Right hindlimb (tissue), 1 donor: ENCODE data around the gene WDR41.
"Not testable (repeated sequence)": the region's sequence is repeated elsewhere in the genome, so short reads cannot be mapped to it uniquely, and the experiment has no call there.

Source experiments
- DNase-seq: peaks from one replicate; pipeline ENCODE4 v3.0.0-alpha.2; 2018

WDR41 gene

GRCh38 chr5:77398896-77399295, 93.2 kb downstream of the WDR41 start:
- DNase-seq: no peak

DNA sequence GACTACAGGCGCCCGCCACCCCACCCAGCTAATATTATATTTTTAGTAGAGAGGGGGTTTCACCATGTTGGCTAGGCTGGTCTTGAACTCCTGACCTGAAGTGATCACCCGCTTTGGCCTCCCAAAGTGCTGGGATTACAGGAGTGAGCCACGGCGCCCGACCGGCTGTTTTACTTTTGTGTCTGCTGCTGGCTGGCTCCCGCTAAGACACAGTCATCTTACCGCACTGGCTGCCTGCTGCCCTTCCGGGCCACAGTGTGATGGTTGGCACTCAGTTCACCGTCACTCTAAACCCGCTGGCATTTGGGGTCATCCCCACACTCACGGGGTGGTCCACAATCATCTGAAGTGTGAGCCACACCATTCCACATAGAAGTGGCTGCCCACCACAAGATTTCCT, 93.7 kb downstream of the WDR41 start:
- DNase-seq: no peak

DNA sequence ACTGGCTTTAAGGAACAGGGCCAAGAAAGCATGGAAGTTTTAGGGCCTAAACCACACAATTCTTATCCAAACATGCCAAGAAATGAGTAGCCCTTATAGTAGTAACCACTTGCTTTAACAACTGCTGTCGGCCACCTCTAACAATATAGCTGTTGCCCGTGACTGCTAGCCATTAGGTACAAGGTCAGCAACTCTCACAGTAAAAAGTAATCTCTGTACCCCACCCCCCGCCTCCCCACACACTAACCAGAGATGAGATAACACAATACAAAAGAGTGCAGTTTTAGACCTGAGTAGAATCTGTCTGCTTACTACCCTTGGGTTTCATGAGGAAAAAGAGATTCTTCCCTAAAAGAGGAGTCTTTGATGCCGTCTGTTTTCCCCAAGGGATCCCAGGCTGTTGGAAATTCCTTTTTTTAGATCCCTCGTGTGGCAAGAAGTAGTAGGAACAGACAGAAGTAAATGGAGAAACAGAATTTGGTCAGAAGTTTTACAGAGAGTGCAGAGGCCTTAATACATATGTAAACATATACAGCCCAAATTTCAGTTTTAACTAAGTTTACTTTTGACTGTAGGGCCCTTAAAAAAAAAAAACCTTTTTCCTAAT, 94.3 kb downstream of the WDR41 start:
- no peak for DNase-seq

- DNase-seq: no peak
These were observed 96.1 kb downstream of the WDR41 start for GRCh38 chr5:77396017-77396416.

- no peak for DNase-seq
These were observed 97.9 kb downstream of the WDR41 start for GRCh38 chr5:77394064-77394715.

DNA sequence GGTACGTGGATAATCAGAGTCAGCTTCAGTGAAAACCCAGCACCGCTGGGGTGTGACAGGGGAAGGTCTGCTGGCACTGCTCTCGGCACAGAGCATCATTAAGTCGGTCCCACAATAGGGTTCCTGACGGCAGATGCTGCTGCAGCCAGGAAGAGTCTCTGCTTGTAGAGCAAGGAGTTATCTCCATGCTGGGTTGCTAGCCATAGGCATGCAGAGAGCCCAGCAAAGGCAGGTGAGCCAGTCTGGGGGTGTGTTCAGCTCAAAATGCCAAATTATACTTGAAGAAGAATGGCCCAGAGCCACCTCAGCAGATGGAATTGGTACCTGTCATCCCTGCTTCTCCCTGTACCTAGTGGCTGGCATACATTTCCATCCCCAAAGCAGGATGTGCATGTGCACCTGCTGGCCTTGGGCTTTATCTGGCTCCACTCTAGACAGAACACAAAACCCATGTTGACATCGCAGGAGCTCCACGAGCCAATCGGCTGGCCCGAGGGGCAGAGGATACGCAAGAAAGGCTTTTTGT, 100.8 kb downstream of the WDR41 start:
- DNase-seq: no peak

DNA sequence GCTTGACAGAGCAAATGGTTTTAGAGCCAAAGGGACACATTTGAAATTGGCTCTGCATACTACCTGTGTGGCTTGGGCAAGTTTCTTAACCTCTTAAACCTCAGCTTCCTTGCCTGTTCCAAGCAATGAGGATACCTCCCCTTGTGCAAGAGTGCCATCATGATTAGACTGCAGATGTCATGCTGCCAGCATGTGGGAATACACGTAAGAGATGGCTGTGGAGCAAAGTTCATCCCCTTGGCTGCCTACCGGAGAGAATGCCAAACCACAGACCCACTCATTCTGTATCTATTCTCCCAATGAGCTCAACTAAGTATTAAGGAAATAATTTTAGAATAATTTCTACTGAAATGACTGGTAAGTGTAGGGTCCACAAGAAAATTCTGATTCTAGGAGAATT, 101.3 kb downstream of the WDR41 start:
- DNase-seq: no peak

GRCh38 chr5:77390221-77390620, 101.9 kb downstream of the WDR41 start:
- no peak for DNase-seq

DNA sequence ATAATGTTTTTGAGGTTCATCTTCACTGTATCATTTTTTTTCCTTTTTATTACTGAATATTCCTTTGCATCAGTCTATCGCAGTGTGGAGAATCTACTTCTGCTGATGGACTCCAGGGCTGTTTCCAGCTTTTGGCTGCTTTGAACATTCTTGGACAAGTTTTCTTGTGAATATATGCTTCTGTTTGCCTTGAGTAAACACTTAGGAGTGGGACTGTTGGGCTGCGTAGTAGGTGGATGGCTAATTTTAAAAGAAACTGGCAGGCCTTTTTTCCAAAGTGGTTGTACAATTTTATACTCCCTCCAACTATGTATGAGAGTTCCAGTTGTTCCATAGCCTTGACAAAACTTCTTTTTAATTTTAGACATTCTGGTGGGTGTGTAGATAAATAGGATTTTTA, 102.4 kb downstream of the WDR41 start:
- DNase-seq: no peak

DNA sequence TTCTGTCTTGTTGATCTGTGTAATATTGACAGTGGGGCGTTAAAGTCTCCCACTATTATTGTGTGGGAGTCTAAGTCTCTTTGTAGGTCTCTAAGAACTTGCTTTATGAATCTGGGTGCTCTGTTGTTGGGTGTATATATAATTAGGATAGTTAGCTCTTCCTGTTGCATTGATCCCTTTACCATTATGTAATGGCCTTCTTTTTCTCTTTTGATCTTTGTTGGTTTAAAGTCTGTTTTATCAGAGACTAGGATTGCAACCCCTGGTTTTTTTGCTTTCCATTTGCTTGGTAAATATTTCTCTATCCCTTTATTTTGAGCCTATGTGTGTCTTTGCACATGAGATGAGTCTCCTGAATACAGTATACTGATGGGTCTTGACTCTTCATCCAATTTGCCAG, 105.8 kb downstream of the WDR41 start:
- not testable (repeated sequence) for DNase-seq

DNA sequence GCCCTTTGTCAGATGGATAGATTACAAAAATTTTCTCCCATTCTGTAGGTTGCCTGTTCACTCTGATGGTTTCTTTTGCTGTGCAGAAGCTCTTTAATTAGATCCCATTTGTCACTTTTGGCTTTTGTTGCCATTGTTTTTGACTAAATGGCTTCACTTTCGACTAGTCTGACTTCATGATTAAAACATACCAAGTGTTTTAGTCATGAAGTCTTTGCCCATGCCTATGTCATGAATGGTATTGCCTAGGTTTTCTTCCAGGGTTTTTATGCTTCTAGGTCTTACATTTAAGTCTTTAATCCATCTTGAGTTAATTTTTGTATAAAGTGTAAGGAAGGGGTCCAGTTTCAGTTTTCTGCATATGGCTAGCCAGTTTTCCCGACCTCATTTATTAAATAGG, 108.8 kb downstream of the WDR41 start:
- DNase-seq: not testable (repeated sequence)
